ENCODE results near the gene EYS.

Gene EYS

GRCh38 chr6:64727075-64727474, 980.0 kb downstream of the EYS start:
- DNase-seq (ENCODE audit: low read depth in 2 of 2) = no peak

DNA sequence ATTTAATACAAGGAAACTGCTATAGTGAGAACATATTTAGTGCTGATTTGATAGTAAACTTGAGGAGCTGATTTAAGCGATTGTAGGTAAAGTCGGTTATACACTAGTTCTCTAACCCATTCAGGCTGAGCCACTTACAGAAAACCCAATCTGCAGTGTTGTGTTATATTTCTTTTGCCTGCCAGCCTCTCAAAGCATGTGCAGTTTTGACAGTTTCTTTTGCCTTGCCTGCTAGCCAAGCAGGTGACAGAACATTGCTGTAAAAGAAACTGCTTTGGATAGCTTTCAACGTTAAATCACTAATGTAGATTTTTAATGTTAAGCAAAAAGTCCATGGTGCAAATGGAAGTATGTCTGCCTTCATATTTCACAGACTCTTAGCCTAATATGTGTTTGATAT, 982.9 kb downstream of the EYS start:
- DNase-seq (ENCODE audit: low read depth in 2 of 2) = no peak

DNA sequence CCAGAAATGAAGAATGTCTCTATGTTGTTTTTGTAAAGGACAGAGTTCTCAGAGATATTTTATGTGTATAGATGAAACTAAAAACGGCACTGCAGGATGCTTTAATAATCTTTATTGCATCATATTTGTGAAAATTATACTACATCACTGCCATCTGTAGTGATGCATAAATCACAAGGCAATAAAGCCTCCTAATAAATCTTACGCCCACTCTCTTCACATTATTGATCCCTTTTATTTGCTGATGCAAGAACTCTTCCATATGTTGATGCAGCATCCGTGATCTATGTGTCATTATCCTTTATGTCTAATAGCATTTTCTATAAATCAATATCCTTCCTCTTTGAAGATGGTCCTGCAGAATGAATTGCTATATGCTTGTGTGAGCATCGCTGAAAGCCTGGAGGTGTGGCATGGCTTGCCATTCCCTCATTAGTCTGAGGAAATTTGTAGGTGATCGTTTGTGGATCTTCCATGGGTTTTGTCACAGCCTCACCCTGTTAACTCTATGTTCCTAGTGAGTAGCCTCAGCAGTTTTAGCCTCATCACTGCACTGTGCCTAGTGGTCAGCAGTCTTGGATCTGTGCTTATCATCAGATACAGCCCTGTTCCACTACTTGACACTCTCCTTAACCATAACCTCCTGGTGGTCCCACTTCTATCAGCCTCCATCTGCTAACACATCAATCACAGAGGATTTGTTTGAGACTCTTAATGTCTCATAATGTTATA, 983.5 kb downstream of the EYS start:
- no peak for DNase-seq (ENCODE audit: low read depth in 2 of 2)

DNA sequence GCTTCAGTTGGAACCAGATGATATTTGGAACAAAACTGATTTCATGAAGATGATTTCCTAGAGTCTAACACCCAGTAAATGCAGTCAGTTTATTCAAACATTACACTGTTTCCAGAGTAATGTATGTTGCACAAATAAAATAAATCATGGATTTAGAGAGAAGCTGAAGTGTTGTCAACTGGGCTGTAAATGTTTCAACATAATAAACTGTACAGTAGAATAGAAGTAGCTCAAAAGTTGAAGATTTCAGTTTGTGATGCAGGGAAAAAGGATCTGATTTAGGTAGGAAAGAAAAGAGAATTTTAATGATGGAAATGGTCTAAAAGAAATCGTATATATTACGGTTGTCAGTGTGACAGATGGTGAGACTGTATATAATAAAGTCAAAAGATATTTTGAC, 985.2 kb downstream of the EYS start:
- no peak for DNase-seq (ENCODE audit: low read depth in 2 of 2)

GRCh38 chr6:64717281-64717680, 989.7 kb downstream of the EYS start:
- DNase-seq (ENCODE audit: low read depth in 2 of 2) = no peak

- no peak for DNase-seq (ENCODE audit: low read depth in 2 of 2)
Measured at GRCh38 chr6:64715624-64716023, 991.4 kb downstream of the EYS start.

DNA sequence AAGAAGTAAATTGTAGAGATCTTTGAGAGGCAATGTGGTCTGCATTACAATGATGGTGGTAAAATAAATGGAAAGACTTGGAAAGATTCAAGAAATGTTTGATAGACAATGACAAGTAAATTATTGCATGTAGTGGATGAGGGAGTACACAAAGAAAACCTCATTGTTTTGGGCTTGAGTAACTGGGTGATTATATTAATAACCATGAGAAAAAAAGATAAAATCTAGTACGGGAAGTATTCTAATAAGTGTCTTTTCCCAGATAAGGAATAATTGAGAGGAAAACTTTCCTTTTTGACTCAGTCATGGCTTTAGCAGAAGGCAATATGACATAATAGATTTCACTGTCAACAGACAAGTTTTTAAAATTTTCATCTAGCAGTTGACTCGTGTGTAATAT, 993.0 kb downstream of the EYS start:
- DNase-seq (ENCODE audit: low read depth in 2 of 2) = no peak

DNA sequence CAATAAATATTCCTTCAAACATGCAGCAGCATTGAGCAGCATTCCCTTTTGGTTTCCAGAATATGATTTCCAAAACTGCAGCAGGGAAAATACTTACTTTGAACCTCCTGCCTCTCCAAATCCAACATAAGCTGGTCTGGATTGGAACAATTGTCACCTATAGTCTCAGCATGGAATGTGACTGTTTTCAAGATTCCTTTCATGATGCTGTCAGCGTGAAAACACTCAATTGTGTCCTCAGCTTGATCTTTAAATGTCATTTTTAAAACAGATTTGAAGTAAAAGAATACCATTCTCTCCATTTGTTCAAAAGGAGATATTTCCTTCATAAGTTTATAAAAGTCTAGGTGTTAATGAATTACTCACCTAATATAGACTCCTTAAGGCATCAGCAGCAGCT, 993.9 kb downstream of the EYS start:
- DNase-seq (ENCODE audit: low read depth in 2 of 2) = no peak

DNA sequence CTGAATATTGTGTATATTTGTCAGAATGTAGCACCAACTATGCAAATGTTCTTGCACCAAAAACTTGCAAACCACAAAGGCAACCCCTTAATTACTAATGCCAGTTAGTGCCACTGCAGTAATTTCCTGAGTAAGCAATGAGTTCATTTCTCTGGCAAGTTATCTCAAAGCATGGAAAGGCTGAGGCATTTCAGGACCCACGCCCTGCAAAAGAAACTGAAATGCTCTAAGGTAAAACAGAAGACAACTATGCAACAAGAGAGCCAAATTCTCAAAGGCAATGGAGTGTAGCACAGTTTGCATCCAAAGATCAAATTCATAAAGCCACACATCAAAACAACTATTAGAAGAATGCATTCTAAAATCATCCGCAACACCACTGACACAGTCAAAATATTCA, 994.4 kb downstream of the EYS start:
- no peak for DNase-seq (ENCODE audit: low read depth in 2 of 2)

DNA sequence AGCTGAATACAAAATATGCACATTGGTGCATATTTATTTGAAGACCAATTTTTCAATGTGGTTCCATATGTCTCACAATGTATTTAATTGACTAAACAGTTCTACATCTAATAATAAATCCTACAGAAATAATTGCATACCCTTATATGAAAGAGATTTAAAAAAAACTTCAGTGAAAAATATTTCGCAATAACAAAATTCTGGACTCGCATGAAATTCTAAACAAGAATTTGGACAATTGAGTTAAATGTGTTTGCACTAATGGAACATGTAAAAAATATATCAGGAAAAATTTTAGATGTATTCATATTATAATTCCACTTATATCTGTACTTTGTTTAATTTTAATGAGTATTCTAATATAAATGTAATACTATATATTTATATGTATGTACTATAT, 1003.1 kb downstream of the EYS start:
- no peak for DNase-seq (ENCODE audit: low read depth in 2 of 2)

DNA sequence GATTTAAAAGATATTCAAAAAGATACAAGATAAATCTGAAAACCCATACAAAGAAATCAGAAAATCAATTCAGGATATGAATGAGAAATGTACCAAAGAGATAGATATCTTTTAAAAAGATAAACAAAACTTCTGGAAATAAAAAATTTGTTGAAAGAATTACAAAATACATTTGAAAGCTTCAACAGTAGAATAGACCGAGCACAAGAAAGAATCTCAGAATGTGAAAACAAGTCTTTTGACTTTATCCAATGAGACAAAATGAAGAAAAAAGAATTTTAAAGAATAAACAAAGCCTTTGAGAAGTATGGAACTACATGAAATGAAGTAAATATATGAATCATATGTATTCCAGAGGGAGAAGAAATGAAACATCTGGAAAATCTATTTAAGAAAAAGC, 1011.0 kb downstream of the EYS start:
- DNase-seq (ENCODE audit: low read depth in 2 of 2) = no peak

GRCh38 chr6:64694356-64694755, 1012.7 kb downstream of the EYS start:
- no peak for DNase-seq (ENCODE audit: low read depth in 2 of 2)

- no peak for DNase-seq (ENCODE audit: low read depth in 2 of 2)
Measured at GRCh38 chr6:64691064-64691463, 1016.0 kb downstream of the EYS start.

- no peak for DNase-seq (ENCODE audit: low read depth in 2 of 2)
Measured at GRCh38 chr6:64685401-64685800, 1021.6 kb downstream of the EYS start.

GRCh38 chr6:64683682-64684081, 1023.3 kb downstream of the EYS start:
- DNase-seq (ENCODE audit: low read depth in 2 of 2) = no peak

DNA sequence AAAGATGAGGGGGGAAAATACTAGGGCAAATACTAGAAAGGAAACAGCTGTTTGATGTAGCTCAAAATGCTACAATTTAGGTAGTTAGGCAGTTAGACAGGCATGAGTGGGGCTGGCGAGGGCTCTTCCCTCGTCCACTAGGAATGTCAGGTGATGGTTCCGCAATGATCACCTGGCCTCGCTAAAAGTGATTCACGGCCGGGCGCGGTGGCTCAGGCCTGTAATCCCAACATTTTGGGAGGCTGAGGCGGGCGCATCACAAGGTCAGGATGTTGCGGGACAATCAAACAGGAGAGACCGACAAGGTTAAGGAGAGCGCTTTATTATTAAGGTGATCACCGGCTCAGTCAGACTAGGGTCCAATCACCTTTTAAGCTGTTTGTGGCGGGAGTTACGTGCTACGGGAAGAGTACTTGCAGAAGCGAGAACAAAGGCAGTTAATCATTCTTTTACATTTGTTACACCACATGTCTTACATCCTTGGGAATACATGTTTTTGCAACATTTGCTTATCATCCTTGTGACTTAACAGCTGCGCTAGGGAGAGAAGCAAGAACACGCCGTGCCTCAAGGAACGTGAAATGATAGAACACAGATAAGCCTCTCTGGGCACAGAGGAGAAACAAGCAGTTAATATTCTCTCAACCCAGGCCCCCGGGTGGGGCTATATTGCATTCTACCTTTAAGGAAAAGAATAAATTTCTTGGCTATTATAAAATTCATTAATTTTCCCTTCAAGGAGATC, 1025.4 kb downstream of the EYS start:
- DNase-seq (ENCODE audit: low read depth in 2 of 2) = no peak

DNA sequence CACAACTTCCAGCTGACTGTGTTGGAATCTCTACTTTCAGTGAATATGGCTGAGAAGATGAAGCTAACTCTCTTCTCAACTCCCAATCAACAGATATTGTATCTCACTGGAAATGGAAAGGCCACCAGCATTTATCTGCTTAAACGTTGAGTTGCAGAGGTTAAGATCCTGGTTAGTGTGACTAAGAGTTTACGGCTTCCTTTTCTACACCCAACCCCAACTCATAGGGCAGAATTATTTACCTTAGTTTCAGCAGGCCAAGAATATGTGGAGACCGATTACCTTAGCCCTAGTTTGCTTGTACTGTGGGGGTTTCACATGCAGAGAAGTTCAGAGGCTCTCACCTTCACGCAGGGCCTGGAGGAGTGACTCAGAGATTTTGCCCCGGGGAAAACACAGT, 1026.6 kb downstream of the EYS start:
- no peak for DNase-seq (ENCODE audit: low read depth in 2 of 2)

DNA sequence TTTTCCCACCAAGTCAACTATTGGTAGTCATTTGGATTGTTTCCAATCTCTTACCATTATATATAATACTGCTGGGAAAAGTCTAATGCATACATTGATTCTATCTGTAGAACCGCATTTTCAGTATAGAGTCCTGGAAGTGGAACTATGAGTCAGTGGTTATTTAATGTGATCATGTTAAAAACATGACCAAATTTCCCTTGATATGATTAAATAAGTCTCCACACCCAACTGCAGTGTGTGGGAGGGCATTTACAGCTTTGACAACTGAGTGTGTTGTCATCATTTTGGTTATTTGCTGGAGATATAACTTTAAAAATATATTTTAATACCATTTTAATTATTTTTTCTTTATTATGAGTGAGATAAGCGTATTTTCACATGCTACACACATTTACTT, 1027.6 kb downstream of the EYS start:
- no peak for DNase-seq (ENCODE audit: low read depth in 2 of 2)

DNA sequence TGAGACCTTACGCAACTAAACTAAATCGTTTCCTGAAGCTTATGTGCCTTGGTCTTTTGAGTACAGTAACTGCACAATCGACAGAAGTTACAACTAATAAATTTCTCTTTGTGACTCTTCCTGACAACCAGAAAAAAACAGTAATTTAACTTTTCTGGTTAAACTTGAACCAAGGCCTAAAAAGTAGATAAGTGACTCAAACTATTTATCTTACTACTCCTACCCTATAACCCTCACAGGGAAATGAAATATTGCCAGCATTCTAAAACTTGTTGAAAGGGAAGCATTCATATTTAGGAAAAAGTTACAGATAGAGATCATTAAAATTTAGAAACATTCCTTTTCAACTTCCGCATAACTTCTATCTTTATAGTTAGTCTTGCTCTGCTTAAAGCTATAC, 1034.4 kb downstream of the EYS start:
- no peak for DNase-seq (ENCODE audit: low read depth in 2 of 2)

DNA sequence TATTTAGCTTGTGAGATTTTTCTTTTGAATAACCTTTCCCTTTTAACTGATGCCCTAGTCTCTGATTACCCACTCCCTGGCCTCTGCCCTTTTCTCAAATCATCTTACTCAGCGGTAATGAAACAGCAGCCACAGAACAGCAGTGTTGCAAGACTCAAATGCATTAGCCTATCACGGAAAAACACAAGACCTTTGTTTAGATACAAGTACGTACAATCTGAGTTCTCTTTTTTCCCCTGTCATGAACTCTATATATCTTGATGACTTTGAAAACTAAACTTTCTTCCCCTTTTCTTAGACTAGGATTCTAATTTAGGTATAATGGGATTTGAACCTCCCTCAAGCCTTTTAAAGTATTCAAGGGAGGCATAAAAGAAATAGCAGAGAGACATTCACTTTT, 1034.9 kb downstream of the EYS start:
- no peak for DNase-seq (ENCODE audit: low read depth in 2 of 2)

DNA sequence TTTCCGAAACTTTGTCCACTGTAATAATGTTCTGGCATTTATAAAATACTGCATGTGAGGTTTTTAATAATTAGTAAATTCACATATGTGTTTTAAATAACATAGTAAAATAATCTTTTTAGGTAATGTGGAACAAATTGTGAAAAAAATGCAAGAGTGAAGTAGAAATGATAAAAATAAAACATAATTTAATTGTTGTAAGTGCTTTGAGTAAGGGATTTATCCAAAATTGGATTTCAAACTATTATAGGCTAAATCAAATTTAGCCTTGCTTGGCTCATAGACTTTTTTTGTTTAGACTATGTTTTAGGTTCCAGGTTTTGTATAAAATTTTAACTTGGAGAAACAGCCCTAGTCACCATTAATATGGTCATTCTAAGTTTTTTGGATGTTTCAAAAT, 1041.9 kb downstream of the EYS start:
- DNase-seq (ENCODE audit: low read depth in 2 of 2) = no peak

DNA sequence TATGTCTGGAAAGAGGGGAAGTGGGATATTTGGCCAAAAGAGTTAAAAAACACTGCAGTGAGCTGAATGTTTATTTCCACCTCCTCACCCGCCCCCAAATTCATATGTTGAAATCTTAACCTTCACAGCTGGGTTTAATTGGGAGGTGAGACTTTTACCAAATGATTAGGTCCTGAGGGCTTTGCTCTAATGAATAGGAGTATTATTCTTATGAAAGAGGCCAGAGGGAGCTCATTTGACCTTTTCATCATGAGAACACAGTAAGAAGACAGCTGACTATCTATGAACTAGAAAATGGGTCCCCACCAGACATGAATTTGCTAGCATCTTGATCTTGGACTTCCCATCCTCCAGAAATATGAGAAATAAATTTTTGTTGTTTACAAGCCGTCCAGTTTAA, 1042.5 kb downstream of the EYS start:
- DNase-seq (ENCODE audit: low read depth in 2 of 2) = no peak

- no peak for DNase-seq (ENCODE audit: low read depth in 2 of 2)
Measured at GRCh38 chr6:64644024-64644423, 1063.0 kb downstream of the EYS start.

GRCh38 chr6:64630901-64631300, 1076.1 kb downstream of the EYS start:
- no peak for DNase-seq (ENCODE audit: low read depth in 2 of 2)
